ENCODE data around the gene GJC3.

- TF ChIP-seq, protein P1, sequence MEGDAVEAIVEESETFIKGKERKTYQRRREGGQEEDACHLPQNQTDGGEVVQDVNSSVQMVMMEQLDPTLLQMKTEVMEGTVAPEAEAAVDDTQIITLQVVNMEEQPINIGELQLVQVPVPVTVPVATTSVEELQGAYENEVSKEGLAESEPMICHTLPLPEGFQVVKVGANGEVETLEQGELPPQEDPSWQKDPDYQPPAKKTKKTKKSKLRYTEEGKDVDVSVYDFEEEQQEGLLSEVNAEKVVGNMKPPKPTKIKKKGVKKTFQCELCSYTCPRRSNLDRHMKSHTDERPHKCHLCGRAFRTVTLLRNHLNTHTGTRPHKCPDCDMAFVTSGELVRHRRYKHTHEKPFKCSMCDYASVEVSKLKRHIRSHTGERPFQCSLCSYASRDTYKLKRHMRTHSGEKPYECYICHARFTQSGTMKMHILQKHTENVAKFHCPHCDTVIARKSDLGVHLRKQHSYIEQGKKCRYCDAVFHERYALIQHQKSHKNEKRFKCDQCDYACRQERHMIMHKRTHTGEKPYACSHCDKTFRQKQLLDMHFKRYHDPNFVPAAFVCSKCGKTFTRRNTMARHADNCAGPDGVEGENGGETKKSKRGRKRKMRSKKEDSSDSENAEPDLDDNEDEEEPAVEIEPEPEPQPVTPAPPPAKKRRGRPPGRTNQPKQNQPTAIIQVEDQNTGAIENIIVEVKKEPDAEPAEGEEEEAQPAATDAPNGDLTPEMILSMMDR (IDR thresholded peaks at IDR 0.05) = no peak
- no peak for TF ChIP-seq POLR2A (IDR thresholded peaks at IDR 0.05)
- TF ChIP-seq POLR2AphosphoS5 (IDR thresholded peaks at IDR 0.05) = no peak
These were observed 34.7 kb downstream of the GJC3 start for GRCh38 chr7:99894738-99895137.
